ENCODE data around the gene DLGAP4.

GRCh38 chr20:36474563-36474962 lies 168.4 kb downstream of the DLGAP4 start:
- TF ChIP-seq ZBTB34 (CRISPR knock-in tag; IDR thresholded peaks at IDR 0.05) (no peak), REST (IDR thresholded peaks at IDR 0.05; ENCODE audit: borderline replicate concordance in 1 of 2, low read depth in 1 of 2, low read length in 2 of 2) (no peak), ZNF720 (CRISPR knock-in tag; IDR thresholded peaks at IDR 0.05) (no peak), ZNF34 (CRISPR knock-in tag; IDR thresholded peaks at IDR 0.05; ENCODE audit: borderline replicate concordance) (no peak), TRIM22 (IDR thresholded peaks at IDR 0.05) (no peak), CHCHD3 (CRISPR knock-in tag; IDR thresholded peaks at IDR 0.05) (no peak), CTCF (CRISPR knock-in tag; IDR thresholded peaks at IDR 0.05) (no peak), ZNF704 (CRISPR knock-in tag; IDR thresholded peaks at IDR 0.05; ENCODE audit: borderline replicate concordance) (no peak), SMAD3 (CRISPR knock-in tag; IDR thresholded peaks at IDR 0.05) (no peak), E2F1 (CRISPR knock-in tag; IDR thresholded peaks at IDR 0.05) (no peak)

Data from HepG2 (cell line).